CD4-positive, alpha-beta memory T cell (primary cell): Measurements from ENCODE around the gene LYRM9. TPM values are rescaled to one million over a fixed set of nuclear protein-coding genes. Genes with fewer than 3 reads are reported as not detected.

Experiments used
- CTCF ChIA-PET: fragments of 350-600 bp; sonication (Branson Sonifier 250); formaldehyde crosslinking; loops from one replicate; lab custom pipeline; 2021; ENCODE audit warnings: inconsistent platforms; ENCODE audit not compliant: partially characterized antibody; lab: Charles Lee
- POLR2A ChIA-PET: fragments of 350-600 bp; sonication (Branson Sonifier 250); formaldehyde crosslinking; loops from one replicate; lab custom pipeline; 2021; ENCODE audit not compliant: partially characterized antibody; lab: Charles Lee
- DNase-seq, 5 donors: peaks; one replicate each; pipeline versions ENCODE4 v3.0.0 to v3.0.0-alpha.2; 2020 to 2022; ENCODE audit warnings: mixed read lengths in 1 of 5
- H3K27ac ChIP-seq: one replicate; pipeline ENCODE4 v1.7.0; 2013; ENCODE audit warnings: low read depth, low read length
- H3K27me3 ChIP-seq: 2 replicates; pipeline ENCODE4 v1.7.0; 2013; ENCODE audit warnings: mild to moderate bottlenecking, low read length, moderate library complexity; ENCODE audit not compliant: insufficient read depth
- H3K36me3 ChIP-seq: 2 replicates; pipeline ENCODE4 v1.7.0; 2013; ENCODE audit warnings: mild to moderate bottlenecking, low read length, moderate library complexity; ENCODE audit not compliant: insufficient read depth
- H3K4me1 ChIP-seq: 2 replicates; pipeline ENCODE4 v1.7.0; 2013; ENCODE audit warnings: mild to moderate bottlenecking, low read length, moderate library complexity; ENCODE audit not compliant: insufficient read depth
- H3K4me3 ChIP-seq, 2 donors: one replicate each; pipeline ENCODE4 v1.7.0; 2013; ENCODE audit warnings: low read length in 2 of 2, mild to moderate bottlenecking in 1 of 2
- H3K9me3 ChIP-seq, 2 donors: one replicate each; pipeline ENCODE4 v1.7.0; 2013; ENCODE audit warnings: low read length in 2 of 2, control low read depth in 1 of 2; ENCODE audit not compliant: control insufficient read depth in 1 of 2
- H3K27ac Mint-ChIP-seq, 7 donors: one replicate each; pipeline ENCODE4 v1.8.0; 2020 to 2021; ENCODE audit warnings: mixed read lengths in 7 of 7, mild to moderate bottlenecking in 6 of 7, inconsistent platforms in 3 of 7, moderate library complexity in 3 of 7
- H3K27me3 Mint-ChIP-seq, 2 donors: one replicate each; pipeline ENCODE4 v1.8.0; 2020 to 2021; ENCODE audit warnings: mixed read lengths in 2 of 2
- H3K36me3 Mint-ChIP-seq, 2 donors: one replicate each; pipeline ENCODE4 v1.8.0; 2020 to 2021; ENCODE audit warnings: mixed read lengths in 2 of 2, inconsistent platforms in 1 of 2, mild to moderate bottlenecking in 1 of 2
- H3K4me1 Mint-ChIP-seq, 4 donors: one replicate each; pipeline ENCODE4 v1.8.0; 2020 to 2021; ENCODE audit warnings: mixed read lengths in 4 of 4, mild to moderate bottlenecking in 1 of 4
- H3K4me3 Mint-ChIP-seq, 8 donors: one replicate each; pipeline ENCODE4 v1.8.0; 2020 to 2021; ENCODE audit warnings: mixed read lengths in 8 of 8, mild to moderate bottlenecking in 7 of 8, moderate library complexity in 6 of 8, inconsistent platforms in 3 of 8
- H3K9me3 Mint-ChIP-seq, 8 donors: one replicate each; pipeline ENCODE4 v1.8.0; 2020 to 2021; ENCODE audit warnings: mixed read lengths in 8 of 8, mild to moderate bottlenecking in 5 of 8, inconsistent platforms in 3 of 8, moderate library complexity in 1 of 8
- intact Hi-C: fragments of 100-400 bp; cut with micrococcal nuclease; formaldehyde crosslinking; loops from one replicate; pipeline ENCODE4 v1.15.1; 2023
- polyA plus RNA-seq, 2 donors: library from polyadenylated mRNA; unstranded; fragments of 300-500 nt; fragmentation: Illumina TruSeq; gene quantifications; one replicate each; pipeline ENCODE4 v1.2.3, GENCODE V29; 2021
- total RNA-seq, 2 experiments: library from RNA; stranded (reverse); gene quantifications; one replicate each; pipeline ENCODE4 v1.2.3, GENCODE V29; 2021

Gene LYRM9
- total and polyA plus RNA-seq, 4 experiments from 2014 or later = 10.2 to 19.2 (median 17.7) TPM

- Histone ChIP-seq H3K4me3 (no peak overlapping the region), H3K27ac (no peak overlapping the region), H3K4me1 (no peaks in the 10 kb centered on the region), H3K27me3 (no peaks in the 10 kb centered on the region), H3K36me3 (no peaks in the 10 kb centered on the region), H3K9me3 (no peaks in the 10 kb centered on the region)
- Mint-ChIP-seq H3K4me3 (no peak overlapping the region), H3K27me3 (peaks cover 5 to 8% of the 10 kb centered on the region in 2 donors), H3K9me3 (peaks cover 0 to 6% (median 2%) of the 10 kb centered on the region in 8 donors), H3K4me1 (no peaks in the 10 kb centered on the region), H3K27ac (no peak overlapping the region), H3K36me3 (peaks cover 0 to 2% of the 10 kb centered on the region in 2 donors)
- intact Hi-C loops = no loop called here
- no peak for DNase-seq
- POLR2A ChIA-PET = no interaction called here
- CTCF ChIA-PET = no interaction called here
These were observed 36.8 kb upstream of the LYRM9 start for GRCh38 chr17:27930000-27930399.

- H3K36me3 Mint-ChIP-seq = peaks cover 0 to 2% of the 10 kb centered on the region in 2 donors
- intact Hi-C loops = no loop called here
- H3K9me3 Mint-ChIP-seq = peaks cover 0 to 3% (median 2%) of the 10 kb centered on the region in 8 donors
- H3K27me3 Mint-ChIP-seq = peaks cover 0 to 3% of the 10 kb centered on the region in 2 donors
- ChIA-PET POLR2A (no interaction called here), CTCF (no interaction called here)
- Histone ChIP-seq H3K27ac (no peak overlapping the region), H3K4me3 (no peak overlapping the region), H3K9me3 (no peaks in the 10 kb centered on the region), H3K36me3 (no peaks in the 10 kb centered on the region), H3K27me3 (no peaks in the 10 kb centered on the region), H3K4me1 (no peaks in the 10 kb centered on the region)
- H3K4me3 Mint-ChIP-seq = no peak overlapping the region
- no peak overlapping the region for H3K27ac Mint-ChIP-seq
- no peaks in the 10 kb centered on the region for H3K4me1 Mint-ChIP-seq
- no peak for DNase-seq
These were observed 35.4 kb upstream of the LYRM9 start for GRCh38 chr17:27928587-27928986.

GRCh38 chr17:27927781-27928180 is 34.6 kb upstream of the LYRM9 start:
- no peak overlapping the region for H3K27ac Mint-ChIP-seq
- H3K27me3 Mint-ChIP-seq = peaks cover 0 to 3% of the 10 kb centered on the region in 2 donors
- Histone ChIP-seq H3K4me1 (no peaks in the 10 kb centered on the region), H3K36me3 (no peaks in the 10 kb centered on the region), H3K4me3 (no peak overlapping the region), H3K9me3 (no peaks in the 10 kb centered on the region), H3K27me3 (no peaks in the 10 kb centered on the region), H3K27ac (no peak overlapping the region)
- no peaks in the 10 kb centered on the region for H3K9me3 Mint-ChIP-seq
- POLR2A ChIA-PET = no interaction called here
- CTCF ChIA-PET = no interaction called here
- H3K4me1 Mint-ChIP-seq = no peaks in the 10 kb centered on the region
- intact Hi-C loops = no loop called here
- no peak for DNase-seq
- no peak overlapping the region for H3K4me3 Mint-ChIP-seq
- H3K36me3 Mint-ChIP-seq = peaks cover 0 to 2% of the 10 kb centered on the region in 2 donors

- CTCF ChIA-PET = no interaction called here
- Mint-ChIP-seq H3K9me3 (no peaks in the 10 kb centered on the region), H3K27me3 (peaks cover 0 to 9% of the 10 kb centered on the region in 2 donors), H3K27ac (no peak overlapping the region), H3K4me3 (no peak overlapping the region), H3K36me3 (no peaks in the 10 kb centered on the region), H3K4me1 (no peaks in the 10 kb centered on the region)
- intact Hi-C loops = no loop called here
- no peak for DNase-seq
- Histone ChIP-seq H3K4me1 (no peaks in the 10 kb centered on the region), H3K4me3 (no peak overlapping the region), H3K36me3 (no peaks in the 10 kb centered on the region), H3K27ac (no peak overlapping the region), H3K9me3 (no peaks in the 10 kb centered on the region), H3K27me3 (no peaks in the 10 kb centered on the region)
- POLR2A ChIA-PET = no interaction called here
These were observed 28.4 kb upstream of the LYRM9 start for GRCh38 chr17:27921599-27921998.

GRCh38 chr17:27921077-27921476 is 27.9 kb upstream of the LYRM9 start:
- H3K4me1 Mint-ChIP-seq = no peaks in the 10 kb centered on the region
- intact Hi-C loops = no loop called here
- no peaks in the 10 kb centered on the region for H3K36me3 ChIP-seq
- no peak overlapping the region for H3K4me3 Mint-ChIP-seq
- no peak overlapping the region for H3K27ac Mint-ChIP-seq
- H3K9me3 ChIP-seq = no peaks in the 10 kb centered on the region
- H3K4me3 ChIP-seq = no peak overlapping the region
- no peaks in the 10 kb centered on the region for H3K4me1 ChIP-seq
- ChIA-PET CTCF (no interaction called here), POLR2A (no interaction called here)
- H3K27me3 ChIP-seq = no peaks in the 10 kb centered on the region
- H3K27me3 Mint-ChIP-seq = peaks cover 0 to 9% of the 10 kb centered on the region in 2 donors
- DNase-seq = no peak
- no peaks in the 10 kb centered on the region for H3K36me3 Mint-ChIP-seq
- H3K27ac ChIP-seq = no peak overlapping the region
- H3K9me3 Mint-ChIP-seq = no peaks in the 10 kb centered on the region

- ChIA-PET POLR2A (no interaction called here), CTCF (no interaction called here)
- intact Hi-C loops = no loop called here
- Mint-ChIP-seq H3K36me3 (no peaks in the 10 kb centered on the region), H3K4me3 (no peak overlapping the region), H3K4me1 (no peaks in the 10 kb centered on the region), H3K27me3 (peaks cover 2 to 14% of the 10 kb centered on the region in 2 donors), H3K9me3 (no peaks in the 10 kb centered on the region), H3K27ac (no peak overlapping the region)
- Histone ChIP-seq H3K4me1 (no peaks in the 10 kb centered on the region), H3K27ac (no peak overlapping the region), H3K36me3 (no peaks in the 10 kb centered on the region), H3K27me3 (no peaks in the 10 kb centered on the region), H3K9me3 (no peaks in the 10 kb centered on the region), H3K4me3 (no peak overlapping the region)
- DNase-seq = no peak
These were observed 27.4 kb upstream of the LYRM9 start for GRCh38 chr17:27920569-27920968.

- no peaks in the 10 kb centered on the region for H3K9me3 Mint-ChIP-seq
- Histone ChIP-seq H3K4me1 (no peaks in the 10 kb centered on the region), H3K27ac (no peak overlapping the region), H3K4me3 (no peak overlapping the region), H3K27me3 (no peaks in the 10 kb centered on the region), H3K9me3 (no peaks in the 10 kb centered on the region), H3K36me3 (no peaks in the 10 kb centered on the region)
- intact Hi-C loops = no loop called here
- no peaks in the 10 kb centered on the region for H3K36me3 Mint-ChIP-seq
- H3K27me3 Mint-ChIP-seq = peaks cover 3 to 18% of the 10 kb centered on the region in 2 donors
- DNase-seq = no peak
- ChIA-PET CTCF (no interaction called here), POLR2A (no interaction called here)
- no peaks in the 10 kb centered on the region for H3K4me1 Mint-ChIP-seq
- no peak overlapping the region for H3K27ac Mint-ChIP-seq
- H3K4me3 Mint-ChIP-seq = no peak overlapping the region
These were observed 25.9 kb upstream of the LYRM9 start for GRCh38 chr17:27919079-27919478.

GRCh38 chr17:27918498-27918897 is 25.3 kb upstream of the LYRM9 start:
- H3K9me3 Mint-ChIP-seq = no peaks in the 10 kb centered on the region
- peaks cover 3 to 18% of the 10 kb centered on the region in 2 donors for H3K27me3 Mint-ChIP-seq
- H3K27me3 ChIP-seq = no peaks in the 10 kb centered on the region
- H3K4me1 Mint-ChIP-seq = no peaks in the 10 kb centered on the region
- no peak overlapping the region for H3K27ac Mint-ChIP-seq
- intact Hi-C loops = no loop called here
- no peak overlapping the region for H3K27ac ChIP-seq
- no peak overlapping the region for H3K4me3 ChIP-seq
- no peaks in the 10 kb centered on the region for H3K36me3 Mint-ChIP-seq
- H3K9me3 ChIP-seq = no peaks in the 10 kb centered on the region
- no peaks in the 10 kb centered on the region for H3K36me3 ChIP-seq
- no peaks in the 10 kb centered on the region for H3K4me1 ChIP-seq
- H3K4me3 Mint-ChIP-seq = no peak overlapping the region
- ChIA-PET POLR2A (no interaction called here), CTCF (no interaction called here)
- DNase-seq = no peak
